Upper lobe of left lung (tissue), 4 donors: ENCODE results near the gene HAUS5.

ENCODE experiments used
- POLR2A ChIP-seq, 4 donors: fragments of 450-650 bp; IDR thresholded peaks; one replicate each; pipeline ENCODE4 v1.5.1; 2016 to 2017; ENCODE audit warnings: antibody characterized with exemption in 4 of 4, mild to moderate bottlenecking in 2 of 4
- POLR2AphosphoS5 ChIP-seq, 2 donors: sonication (generic); formaldehyde crosslinking; IDR thresholded peaks; one replicate each; pipeline ENCODE4 v1.5.1; 2017; ENCODE audit warnings: antibody characterized with exemption in 2 of 2
- TF ChIP-seq, protein P1 (sequence below), 6 experiments: fragments of 450-650 bp in 4 of 6; fragments of 200-600 bp in 2 of 6; sonication (generic) in 2 of 6; IDR thresholded peaks; one replicate each; pipeline ENCODE4 v1.5.1; 2016 to 2019; ENCODE audit warnings: antibody characterized with exemption in 6 of 6

DNA sequence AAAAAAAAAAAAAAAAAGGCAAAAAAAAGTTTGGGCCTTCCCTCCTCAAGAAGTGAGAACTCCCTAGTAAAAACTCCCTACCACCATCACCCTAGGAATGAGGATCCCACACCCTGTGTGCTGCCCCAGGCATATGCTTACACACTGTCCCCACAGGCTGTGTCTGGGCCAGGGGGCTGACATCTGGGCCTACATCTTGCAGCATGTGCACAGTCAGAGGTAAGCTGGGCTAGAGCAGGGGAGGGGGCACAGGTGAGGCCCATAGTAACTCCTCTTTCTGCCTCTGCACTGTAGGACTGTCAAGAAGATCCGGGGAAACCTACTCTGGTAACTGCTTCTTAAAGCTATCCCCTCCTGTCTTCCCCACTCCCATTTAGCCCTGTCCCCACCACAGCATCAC is 1.0 kb downstream of the HAUS5 start:
- TF ChIP-seq, protein P1, sequence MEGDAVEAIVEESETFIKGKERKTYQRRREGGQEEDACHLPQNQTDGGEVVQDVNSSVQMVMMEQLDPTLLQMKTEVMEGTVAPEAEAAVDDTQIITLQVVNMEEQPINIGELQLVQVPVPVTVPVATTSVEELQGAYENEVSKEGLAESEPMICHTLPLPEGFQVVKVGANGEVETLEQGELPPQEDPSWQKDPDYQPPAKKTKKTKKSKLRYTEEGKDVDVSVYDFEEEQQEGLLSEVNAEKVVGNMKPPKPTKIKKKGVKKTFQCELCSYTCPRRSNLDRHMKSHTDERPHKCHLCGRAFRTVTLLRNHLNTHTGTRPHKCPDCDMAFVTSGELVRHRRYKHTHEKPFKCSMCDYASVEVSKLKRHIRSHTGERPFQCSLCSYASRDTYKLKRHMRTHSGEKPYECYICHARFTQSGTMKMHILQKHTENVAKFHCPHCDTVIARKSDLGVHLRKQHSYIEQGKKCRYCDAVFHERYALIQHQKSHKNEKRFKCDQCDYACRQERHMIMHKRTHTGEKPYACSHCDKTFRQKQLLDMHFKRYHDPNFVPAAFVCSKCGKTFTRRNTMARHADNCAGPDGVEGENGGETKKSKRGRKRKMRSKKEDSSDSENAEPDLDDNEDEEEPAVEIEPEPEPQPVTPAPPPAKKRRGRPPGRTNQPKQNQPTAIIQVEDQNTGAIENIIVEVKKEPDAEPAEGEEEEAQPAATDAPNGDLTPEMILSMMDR (IDR thresholded peaks at IDR 0.05) = no peak
- TF ChIP-seq POLR2AphosphoS5 (IDR thresholded peaks at IDR 0.05) (no peak), POLR2A (IDR thresholded peaks at IDR 0.05) (no peak)
